ENCODE measurements around the gene FOXD4L6.
"Not testable (repeated sequence)": the region's sequence is repeated elsewhere in the genome, so short reads cannot be mapped to it uniquely, and the experiment has no call there.

Gene FOXD4L6

GRCh38 chr9:41098759-41099158, 29.7 kb downstream of the FOXD4L6 start:
- not testable (repeated sequence) for DNase-seq (ENCODE audit: low spot score); H3K36me3 ChIP-seq (ENCODE audit: low read depth); H3K27me3 ChIP-seq (ENCODE audit: insufficient read depth, poor library complexity, severe bottlenecking); ATAC-seq (ENCODE audit: low read depth); H3K27ac ChIP-seq (ENCODE audit: poor library complexity, severe bottlenecking); H3K4me3 ChIP-seq (ENCODE audit: severe bottlenecking); H3K4me1 ChIP-seq (ENCODE audit: insufficient read depth, poor library complexity, severe bottlenecking); H3K9me3 ChIP-seq (ENCODE audit: severe bottlenecking)

GRCh38 chr9:41095060-41095459, 33.4 kb downstream of the FOXD4L6 start:
- H3K4me1 ChIP-seq (ENCODE audit: insufficient read depth, poor library complexity, severe bottlenecking); H3K27ac ChIP-seq (ENCODE audit: poor library complexity, severe bottlenecking); H3K4me3 ChIP-seq (ENCODE audit: severe bottlenecking); H3K36me3 ChIP-seq (ENCODE audit: low read depth); DNase-seq (ENCODE audit: low spot score); H3K27me3 ChIP-seq (ENCODE audit: insufficient read depth, poor library complexity, severe bottlenecking); H3K9me3 ChIP-seq (ENCODE audit: severe bottlenecking); ATAC-seq (ENCODE audit: low read depth): not testable (repeated sequence)

GRCh38 chr9:41094010-41094773, 34.3 kb downstream of the FOXD4L6 start:
- not testable (repeated sequence) for H3K36me3 ChIP-seq (ENCODE audit: low read depth); H3K27me3 ChIP-seq (ENCODE audit: insufficient read depth, poor library complexity, severe bottlenecking); H3K4me3 ChIP-seq (ENCODE audit: severe bottlenecking); ATAC-seq (ENCODE audit: low read depth); H3K4me1 ChIP-seq (ENCODE audit: insufficient read depth, poor library complexity, severe bottlenecking); H3K27ac ChIP-seq (ENCODE audit: poor library complexity, severe bottlenecking); DNase-seq (ENCODE audit: low spot score); H3K9me3 ChIP-seq (ENCODE audit: severe bottlenecking)

- peak; percentile 58; the same call in 2 of the 3 replicates for ATAC-seq (ENCODE audit: low read depth)
- H3K9me3 ChIP-seq (ENCODE audit: severe bottlenecking); H3K27ac ChIP-seq (ENCODE audit: poor library complexity, severe bottlenecking); DNase-seq (ENCODE audit: low spot score); H3K4me1 ChIP-seq (ENCODE audit: insufficient read depth, poor library complexity, severe bottlenecking); H3K4me3 ChIP-seq (ENCODE audit: severe bottlenecking); H3K36me3 ChIP-seq (ENCODE audit: low read depth); H3K27me3 ChIP-seq (ENCODE audit: insufficient read depth, poor library complexity, severe bottlenecking): not testable (repeated sequence)
Measured at GRCh38 chr9:41090922-41091321, 37.6 kb downstream of the FOXD4L6 start.

GRCh38 chr9:41090386-41090785, 38.1 kb downstream of the FOXD4L6 start:
- not testable (repeated sequence) for DNase-seq (ENCODE audit: low spot score); H3K9me3 ChIP-seq (ENCODE audit: severe bottlenecking); H3K4me3 ChIP-seq (ENCODE audit: severe bottlenecking); H3K4me1 ChIP-seq (ENCODE audit: insufficient read depth, poor library complexity, severe bottlenecking); H3K36me3 ChIP-seq (ENCODE audit: low read depth); H3K27me3 ChIP-seq (ENCODE audit: insufficient read depth, poor library complexity, severe bottlenecking); H3K27ac ChIP-seq (ENCODE audit: poor library complexity, severe bottlenecking); ATAC-seq (ENCODE audit: low read depth)

GRCh38 chr9:41088450-41089059, 39.9 kb downstream of the FOXD4L6 start:
- H3K4me1 ChIP-seq (ENCODE audit: insufficient read depth, poor library complexity, severe bottlenecking); H3K36me3 ChIP-seq (ENCODE audit: low read depth); DNase-seq (ENCODE audit: low spot score); H3K27me3 ChIP-seq (ENCODE audit: insufficient read depth, poor library complexity, severe bottlenecking); H3K27ac ChIP-seq (ENCODE audit: poor library complexity, severe bottlenecking); H3K4me3 ChIP-seq (ENCODE audit: severe bottlenecking); H3K9me3 ChIP-seq (ENCODE audit: severe bottlenecking): not testable (repeated sequence)
- peak; percentile 60 for TF ChIP-seq CTCF (IDR thresholded peaks at IDR 0.05; ENCODE audit: poor library complexity, severe bottlenecking)
- ATAC-seq (ENCODE audit: low read depth), result peak; percentile 74

- not testable (repeated sequence) for H3K27ac ChIP-seq (ENCODE audit: poor library complexity, severe bottlenecking); H3K4me1 ChIP-seq (ENCODE audit: insufficient read depth, poor library complexity, severe bottlenecking); H3K27me3 ChIP-seq (ENCODE audit: insufficient read depth, poor library complexity, severe bottlenecking); H3K9me3 ChIP-seq (ENCODE audit: severe bottlenecking); ATAC-seq (ENCODE audit: low read depth); H3K36me3 ChIP-seq (ENCODE audit: low read depth); DNase-seq (ENCODE audit: low spot score); H3K4me3 ChIP-seq (ENCODE audit: severe bottlenecking)
Measured at GRCh38 chr9:41087929-41088328, 40.6 kb downstream of the FOXD4L6 start.

- H3K4me3 ChIP-seq (ENCODE audit: severe bottlenecking); DNase-seq (ENCODE audit: low spot score); ATAC-seq (ENCODE audit: low read depth); H3K36me3 ChIP-seq (ENCODE audit: low read depth); H3K27ac ChIP-seq (ENCODE audit: poor library complexity, severe bottlenecking); H3K4me1 ChIP-seq (ENCODE audit: insufficient read depth, poor library complexity, severe bottlenecking); H3K9me3 ChIP-seq (ENCODE audit: severe bottlenecking); H3K27me3 ChIP-seq (ENCODE audit: insufficient read depth, poor library complexity, severe bottlenecking): not testable (repeated sequence)
Measured at GRCh38 chr9:41087157-41087780, 41.2 kb downstream of the FOXD4L6 start.

- H3K4me3 ChIP-seq (ENCODE audit: severe bottlenecking); DNase-seq (ENCODE audit: low spot score); H3K9me3 ChIP-seq (ENCODE audit: severe bottlenecking); H3K27me3 ChIP-seq (ENCODE audit: insufficient read depth, poor library complexity, severe bottlenecking); H3K4me1 ChIP-seq (ENCODE audit: insufficient read depth, poor library complexity, severe bottlenecking); H3K27ac ChIP-seq (ENCODE audit: poor library complexity, severe bottlenecking); ATAC-seq (ENCODE audit: low read depth); H3K36me3 ChIP-seq (ENCODE audit: low read depth): not testable (repeated sequence)
Measured at GRCh38 chr9:41086685-41087084, 41.8 kb downstream of the FOXD4L6 start.

GRCh38 chr9:41086215-41086614, 42.3 kb downstream of the FOXD4L6 start:
- H3K36me3 ChIP-seq (ENCODE audit: low read depth); DNase-seq (ENCODE audit: low spot score); H3K27me3 ChIP-seq (ENCODE audit: insufficient read depth, poor library complexity, severe bottlenecking); H3K4me3 ChIP-seq (ENCODE audit: severe bottlenecking); H3K4me1 ChIP-seq (ENCODE audit: insufficient read depth, poor library complexity, severe bottlenecking); H3K27ac ChIP-seq (ENCODE audit: poor library complexity, severe bottlenecking); H3K9me3 ChIP-seq (ENCODE audit: severe bottlenecking); ATAC-seq (ENCODE audit: low read depth): not testable (repeated sequence)
